IPS-15b (cell line): ENCODE data around the gene MLST8.
A peak's percentile ranks its signal among the peaks of the same experiment; 100 is the strongest.

Source experiments
- H3K27me3 ChIP-seq: one replicate; pipeline ENCODE4 v1.6.1; 2013; ENCODE audit warnings: low read length; ENCODE audit not compliant: control insufficient read depth, insufficient read depth
- H3K36me3 ChIP-seq: one replicate; pipeline ENCODE4 v1.6.1; 2013; ENCODE audit warnings: low read length; ENCODE audit not compliant: control insufficient read depth, insufficient read depth
- H3K4me1 ChIP-seq: one replicate; pipeline ENCODE4 v1.6.1; 2013; ENCODE audit warnings: mild to moderate bottlenecking, low read length; ENCODE audit not compliant: control insufficient read depth, insufficient read depth
- H3K4me3 ChIP-seq: one replicate; pipeline ENCODE4 v1.5.1; 2013; ENCODE audit warnings: low read depth, low read length
- H3K9ac ChIP-seq: one replicate; pipeline ENCODE4 v1.6.1; 2013; ENCODE audit warnings: low read depth, mild to moderate bottlenecking, low read length
- H3K9me3 ChIP-seq: one replicate; pipeline ENCODE4 v1.6.1; 2013; ENCODE audit warnings: mild to moderate bottlenecking, low read length; ENCODE audit not compliant: control insufficient read depth, insufficient read depth

Gene MLST8

GRCh38 chr16:2214719-2214968 lies 9.4 kb downstream of the MLST8 start, which contains the start of gene PGP:
PGP (minus strand) TSS chr16:2214840; CDS start chr16:2214777, 63 bp downstream.
- no peaks in the 10 kb centered on the region for H3K27me3 ChIP-seq
- H3K36me3 ChIP-seq: peaks cover 14% of the 10 kb centered on the region

GRCh38 chr16:2216330-2216729 lies 11.1 kb downstream of the MLST8 start:
- Histone ChIP-seq H3K9ac (no peak overlapping the region), H3K36me3 (peaks cover 11% of the 10 kb centered on the region), H3K9me3 (no peaks in the 10 kb centered on the region), H3K27me3 (no peaks in the 10 kb centered on the region), H3K4me1 (no peaks in the 10 kb centered on the region), H3K4me3 (no peak overlapping the region)

More at GRCh38 chr16:2214719-2214968, 9.4 kb downstream of the MLST8 start, which contains the start of gene PGP:
- H3K4me1 ChIP-seq: no peaks in the 10 kb centered on the region
- no peaks in the 10 kb centered on the region for H3K9me3 ChIP-seq
- H3K4me3 ChIP-seq: peak within 1 kb of the TSS; percentile 89
- H3K9ac ChIP-seq: peak within 1 kb of the TSS; percentile 77

- peaks cover 8% of the 10 kb centered on the region for H3K36me3 ChIP-seq
Measured at GRCh38 chr16:2223221-2223941, 18.1 kb downstream of the MLST8 start, which contains the start of gene E4F1. E4F1 (plus strand) TSS chr16:2223591; CDS start chr16:2223614, 23 bp downstream.

GRCh38 chr16:2223942-2224486 lies 18.8 kb downstream of the MLST8 start:
- H3K27me3 ChIP-seq: no peaks in the 10 kb centered on the region
- H3K4me1 ChIP-seq: no peaks in the 10 kb centered on the region
- H3K9ac ChIP-seq: peak overlapping the region; percentile 87
- no peaks in the 10 kb centered on the region for H3K9me3 ChIP-seq
- peak overlapping the region; percentile 87 for H3K4me3 ChIP-seq
- peaks cover 14% of the 10 kb centered on the region for H3K36me3 ChIP-seq

More at GRCh38 chr16:2223221-2223941, 18.1 kb downstream of the MLST8 start, which contains the start of gene E4F1:
- Histone ChIP-seq H3K27me3 (no peaks in the 10 kb centered on the region), H3K4me3 (peak within 1 kb of the TSS; percentile 87), H3K9me3 (no peaks in the 10 kb centered on the region), H3K4me1 (no peaks in the 10 kb centered on the region), H3K9ac (peak within 1 kb of the TSS; percentile 87)

- H3K36me3 ChIP-seq: peaks cover 28% of the 10 kb centered on the region
- H3K4me3 ChIP-seq: no peak overlapping the region
- no peaks in the 10 kb centered on the region for H3K9me3 ChIP-seq
- no peak overlapping the region for H3K9ac ChIP-seq
- H3K27me3 ChIP-seq: no peaks in the 10 kb centered on the region
- no peaks in the 10 kb centered on the region for H3K4me1 ChIP-seq
Measured at GRCh38 chr16:2226245-2226793, 21.1 kb downstream of the MLST8 start.

- Histone ChIP-seq H3K27me3 (no peaks in the 10 kb centered on the region), H3K9ac (no peak overlapping the region), H3K36me3 (peaks cover 34% of the 10 kb centered on the region), H3K4me1 (no peaks in the 10 kb centered on the region), H3K9me3 (no peaks in the 10 kb centered on the region), H3K4me3 (no peak overlapping the region)
Measured at GRCh38 chr16:2226918-2227317, 21.7 kb downstream of the MLST8 start.

GRCh38 chr16:2228161-2228824 lies 23.0 kb downstream of the MLST8 start:
- H3K9ac ChIP-seq: no peak overlapping the region
- no peak overlapping the region for H3K4me3 ChIP-seq
- H3K36me3 ChIP-seq: peaks cover 46% of the 10 kb centered on the region
- H3K9me3 ChIP-seq: no peaks in the 10 kb centered on the region
- no peaks in the 10 kb centered on the region for H3K4me1 ChIP-seq
- H3K27me3 ChIP-seq: no peaks in the 10 kb centered on the region

- Histone ChIP-seq H3K9me3 (no peaks in the 10 kb centered on the region), H3K4me1 (no peaks in the 10 kb centered on the region), H3K36me3 (peaks cover 50% of the 10 kb centered on the region), H3K9ac (no peak overlapping the region), H3K27me3 (no peaks in the 10 kb centered on the region), H3K4me3 (no peak overlapping the region)
Measured at GRCh38 chr16:2229091-2229490, 23.8 kb downstream of the MLST8 start.

- Histone ChIP-seq H3K4me1 (no peaks in the 10 kb centered on the region), H3K36me3 (peaks cover 53% of the 10 kb centered on the region), H3K9ac (no peak overlapping the region), H3K27me3 (no peaks in the 10 kb centered on the region), H3K4me3 (no peak overlapping the region), H3K9me3 (no peaks in the 10 kb centered on the region)
Measured at GRCh38 chr16:2229632-2230250, 24.5 kb downstream of the MLST8 start.

- Histone ChIP-seq H3K4me1 (no peaks in the 10 kb centered on the region), H3K4me3 (no peak overlapping the region), H3K27me3 (no peaks in the 10 kb centered on the region), H3K36me3 (peaks cover 59% of the 10 kb centered on the region), H3K9ac (no peak overlapping the region), H3K9me3 (no peaks in the 10 kb centered on the region)
Measured at GRCh38 chr16:2230376-2230775, 25.1 kb downstream of the MLST8 start.

GRCh38 chr16:2231016-2231931 lies 26.0 kb downstream of the MLST8 start:
- no peaks in the 10 kb centered on the region for H3K4me1 ChIP-seq
- H3K27me3 ChIP-seq: no peaks in the 10 kb centered on the region
- H3K9me3 ChIP-seq: no peaks in the 10 kb centered on the region
- no peak overlapping the region for H3K4me3 ChIP-seq
- H3K9ac ChIP-seq: no peak overlapping the region
- peaks cover 66% of the 10 kb centered on the region for H3K36me3 ChIP-seq
